Liver (tissue), 2 donors: Measurements from ENCODE around the gene NELFCD.

Source experiments
- CTCF ChIP-seq: fragments of 150-350 bp; IDR thresholded peaks from 2 replicates; pipeline ENCODE4 v1.5.1; 2017; ENCODE audit warnings: improper control_type of control experiment, low read depth, low read length; ENCODE audit not compliant: missing input control
- TF ChIP-seq, protein P1 (sequence below): IDR thresholded peaks from 2 replicates; pipeline ENCODE4 v1.6.1; 2016; ENCODE audit warnings: antibody characterized with exemption, mild to moderate bottlenecking
- donor health status: healthy.

DNA sequence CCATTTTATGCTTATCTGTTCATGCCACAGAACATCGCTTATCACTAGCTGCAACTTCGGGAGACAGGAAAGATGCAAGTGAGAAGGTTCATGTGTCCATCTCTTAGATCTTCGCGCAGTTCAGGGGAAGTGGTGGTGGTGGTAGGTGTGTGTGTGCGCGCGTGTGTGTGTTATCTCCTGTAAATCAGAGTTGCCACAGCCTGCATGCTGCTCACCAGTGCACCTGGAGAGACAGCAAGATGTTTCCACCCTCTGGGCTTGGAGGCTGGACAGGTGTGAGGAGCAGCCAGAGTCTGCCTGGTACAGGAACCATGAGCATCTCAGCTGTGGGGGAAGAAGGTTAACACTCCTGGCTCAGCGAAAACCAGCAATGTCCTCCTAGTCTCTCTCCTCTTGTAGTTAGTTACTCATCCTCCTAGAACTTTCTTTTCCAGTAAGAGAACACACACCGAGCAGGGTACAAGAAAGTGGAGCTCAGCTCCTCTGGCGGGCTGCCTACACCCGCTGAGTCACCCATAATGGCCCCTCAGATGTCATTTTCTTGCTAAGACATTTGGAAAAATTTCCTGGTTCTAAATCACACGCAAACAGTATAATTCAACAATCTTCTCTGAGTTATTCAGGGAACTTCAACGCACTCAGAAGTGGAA, 33.0 kb downstream of the NELFCD start:
- TF ChIP-seq, protein P1, sequence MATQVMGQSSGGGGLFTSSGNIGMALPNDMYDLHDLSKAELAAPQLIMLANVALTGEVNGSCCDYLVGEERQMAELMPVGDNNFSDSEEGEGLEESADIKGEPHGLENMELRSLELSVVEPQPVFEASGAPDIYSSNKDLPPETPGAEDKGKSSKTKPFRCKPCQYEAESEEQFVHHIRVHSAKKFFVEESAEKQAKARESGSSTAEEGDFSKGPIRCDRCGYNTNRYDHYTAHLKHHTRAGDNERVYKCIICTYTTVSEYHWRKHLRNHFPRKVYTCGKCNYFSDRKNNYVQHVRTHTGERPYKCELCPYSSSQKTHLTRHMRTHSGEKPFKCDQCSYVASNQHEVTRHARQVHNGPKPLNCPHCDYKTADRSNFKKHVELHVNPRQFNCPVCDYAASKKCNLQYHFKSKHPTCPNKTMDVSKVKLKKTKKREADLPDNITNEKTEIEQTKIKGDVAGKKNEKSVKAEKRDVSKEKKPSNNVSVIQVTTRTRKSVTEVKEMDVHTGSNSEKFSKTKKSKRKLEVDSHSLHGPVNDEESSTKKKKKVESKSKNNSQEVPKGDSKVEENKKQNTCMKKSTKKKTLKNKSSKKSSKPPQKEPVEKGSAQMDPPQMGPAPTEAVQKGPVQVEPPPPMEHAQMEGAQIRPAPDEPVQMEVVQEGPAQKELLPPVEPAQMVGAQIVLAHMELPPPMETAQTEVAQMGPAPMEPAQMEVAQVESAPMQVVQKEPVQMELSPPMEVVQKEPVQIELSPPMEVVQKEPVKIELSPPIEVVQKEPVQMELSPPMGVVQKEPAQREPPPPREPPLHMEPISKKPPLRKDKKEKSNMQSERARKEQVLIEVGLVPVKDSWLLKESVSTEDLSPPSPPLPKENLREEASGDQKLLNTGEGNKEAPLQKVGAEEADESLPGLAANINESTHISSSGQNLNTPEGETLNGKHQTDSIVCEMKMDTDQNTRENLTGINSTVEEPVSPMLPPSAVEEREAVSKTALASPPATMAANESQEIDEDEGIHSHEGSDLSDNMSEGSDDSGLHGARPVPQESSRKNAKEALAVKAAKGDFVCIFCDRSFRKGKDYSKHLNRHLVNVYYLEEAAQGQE: no peak
- no peak for TF ChIP-seq CTCF
